Ammon's horn (tissue), 1 donor: ENCODE measurements around the gene TPD52L3.

Experiments used
- DNase-seq: peaks from one replicate; pipeline ENCODE4 v3.0.0-alpha.2; 2016; ENCODE audit warnings: low spot score

TPD52L3 gene

DNA sequence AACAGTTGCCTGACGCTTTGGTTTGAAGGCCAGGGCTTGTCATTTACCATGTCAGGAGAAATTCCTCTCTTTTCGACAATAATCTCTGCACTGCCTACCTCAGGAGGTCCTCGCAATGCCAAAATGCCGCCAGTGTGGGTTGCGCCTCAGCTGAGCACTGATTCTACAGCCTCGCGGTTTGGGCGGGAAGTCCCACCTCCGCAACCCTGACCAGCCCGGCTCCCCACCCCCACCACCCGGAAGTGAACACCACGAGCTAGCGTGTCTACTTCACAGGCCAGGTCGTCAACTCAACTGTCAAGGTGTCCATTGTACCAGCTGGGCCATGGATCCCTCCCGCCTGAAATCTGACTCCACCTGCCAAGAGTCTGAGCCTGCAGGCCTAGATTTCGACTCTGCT, at the start of gene TPD52L3:
Gene TPD52L3 (plus strand): TSS at position 273 of the 400 bp plus-strand sequence. CDS start 221 bp downstream, outside the sequence.
- no peak for DNase-seq

DNA sequence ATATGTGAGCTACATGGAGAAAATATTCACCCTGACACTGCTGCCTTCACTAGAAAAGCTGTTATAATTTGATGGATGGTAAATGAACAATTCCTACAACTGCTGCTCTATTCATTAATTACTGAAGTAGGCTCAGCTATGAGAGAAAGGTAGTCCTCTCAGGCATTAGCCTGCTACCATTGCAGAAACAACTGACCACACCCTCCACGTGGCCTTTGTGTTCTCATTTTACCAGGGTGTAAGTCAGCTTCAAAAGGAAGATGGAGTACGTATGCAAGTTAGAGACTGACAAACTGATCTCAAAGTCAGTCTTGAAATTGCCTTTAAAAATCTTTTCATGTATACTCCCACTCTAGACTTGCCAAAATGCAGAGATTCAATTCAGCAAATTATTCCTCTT, 26.3 kb upstream of the TPD52L3 start:
- no peak for DNase-seq

DNA sequence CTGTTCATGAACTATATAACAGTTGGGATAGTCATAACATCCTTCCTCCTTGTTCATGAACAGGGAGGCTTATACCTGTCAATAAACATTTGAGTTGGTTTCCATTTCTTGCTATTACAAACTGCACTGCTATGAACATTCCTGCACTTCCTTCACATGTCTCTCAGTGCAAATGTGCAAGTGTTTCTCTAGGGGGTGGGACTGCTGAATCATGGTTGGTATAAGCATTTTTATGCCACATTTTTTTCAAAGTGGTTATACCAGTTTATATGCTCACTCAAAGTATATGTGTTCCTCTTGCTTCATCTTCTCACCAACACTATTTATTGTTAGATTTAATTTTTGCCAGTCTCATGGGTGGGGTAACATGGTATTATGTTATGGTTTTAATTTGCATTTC, 25.8 kb upstream of the TPD52L3 start:
- DNase-seq: no peak

DNA sequence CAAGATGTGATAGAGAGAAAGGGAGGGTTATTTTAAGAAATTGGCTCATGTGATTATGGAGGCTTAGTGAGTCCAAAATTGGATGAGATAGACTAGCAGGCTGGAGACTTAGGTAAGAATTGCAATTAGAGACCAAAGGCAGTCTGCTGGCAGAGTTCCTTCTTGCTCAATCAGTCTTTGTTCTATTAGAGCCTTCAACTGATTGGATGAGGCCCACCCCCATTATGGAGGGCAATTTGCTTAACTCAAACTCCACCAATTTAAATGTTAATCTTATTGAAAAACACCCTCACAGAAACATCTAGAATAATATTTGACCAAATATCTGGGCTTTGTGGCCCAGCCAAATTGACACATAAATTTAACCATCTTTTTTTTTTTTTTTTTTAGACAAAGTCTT, 23.9 kb upstream of the TPD52L3 start:
- DNase-seq: no peak

GRCh38 chr9:6305954-6306563, 22.1 kb upstream of the TPD52L3 start:
- peak; percentile 58 for DNase-seq

DNA sequence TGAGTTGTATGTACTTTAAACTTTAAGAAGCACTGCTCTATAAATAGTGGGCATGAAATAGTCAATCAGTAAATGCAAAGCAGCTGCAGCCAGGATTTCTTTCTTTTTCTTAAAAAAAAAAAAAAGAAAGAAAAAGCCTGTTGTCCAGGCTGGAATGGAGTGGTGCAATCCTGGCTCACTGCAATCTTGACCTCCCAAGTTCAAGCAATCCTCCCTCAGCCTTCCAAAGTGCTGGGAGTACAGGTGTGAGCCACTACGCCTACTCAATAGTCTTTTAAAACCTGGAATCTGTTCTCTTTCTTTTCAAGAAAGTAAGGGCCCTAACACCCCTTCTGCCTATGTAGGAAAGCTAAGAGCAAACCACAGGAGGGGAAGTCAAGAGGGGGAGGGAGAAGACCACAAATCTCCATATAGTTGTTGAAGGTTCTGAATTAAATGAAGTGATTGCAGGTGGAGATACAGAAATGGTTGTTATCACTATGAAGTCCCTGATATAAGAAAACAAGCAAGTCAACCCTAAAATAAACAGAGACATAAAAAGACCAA, 20.6 kb upstream of the TPD52L3 start:
- DNase-seq: no peak

GRCh38 chr9:6330958-6331634, 2.9 kb downstream of the TPD52L3 start:
- DNase-seq: no peak

GRCh38 chr9:6334305-6334704, 6.1 kb downstream of the TPD52L3 start:
- DNase-seq: no peak

GRCh38 chr9:6348766-6349165, 20.6 kb downstream of the TPD52L3 start:
- DNase-seq: no peak

DNA sequence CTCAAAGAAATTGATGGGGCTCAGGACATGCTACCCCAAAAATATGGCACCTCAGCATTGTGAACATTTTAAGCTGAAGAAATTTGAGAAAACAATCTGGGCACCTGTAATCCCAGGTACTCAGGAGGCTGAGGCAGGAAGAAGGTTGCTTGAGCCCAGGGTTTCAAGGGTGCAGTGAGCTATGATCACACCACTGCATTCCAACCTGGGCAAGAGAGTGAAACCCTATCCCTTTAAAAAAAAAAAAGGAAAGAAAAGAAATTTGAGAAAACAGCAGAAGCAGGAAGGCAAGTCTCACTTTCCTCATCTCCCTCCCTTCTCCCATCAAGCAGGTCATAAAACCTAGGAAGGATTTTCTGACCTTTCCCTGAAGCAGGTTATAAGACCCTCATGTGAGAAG, 23.6 kb downstream of the TPD52L3 start:
- no peak for DNase-seq

DNA sequence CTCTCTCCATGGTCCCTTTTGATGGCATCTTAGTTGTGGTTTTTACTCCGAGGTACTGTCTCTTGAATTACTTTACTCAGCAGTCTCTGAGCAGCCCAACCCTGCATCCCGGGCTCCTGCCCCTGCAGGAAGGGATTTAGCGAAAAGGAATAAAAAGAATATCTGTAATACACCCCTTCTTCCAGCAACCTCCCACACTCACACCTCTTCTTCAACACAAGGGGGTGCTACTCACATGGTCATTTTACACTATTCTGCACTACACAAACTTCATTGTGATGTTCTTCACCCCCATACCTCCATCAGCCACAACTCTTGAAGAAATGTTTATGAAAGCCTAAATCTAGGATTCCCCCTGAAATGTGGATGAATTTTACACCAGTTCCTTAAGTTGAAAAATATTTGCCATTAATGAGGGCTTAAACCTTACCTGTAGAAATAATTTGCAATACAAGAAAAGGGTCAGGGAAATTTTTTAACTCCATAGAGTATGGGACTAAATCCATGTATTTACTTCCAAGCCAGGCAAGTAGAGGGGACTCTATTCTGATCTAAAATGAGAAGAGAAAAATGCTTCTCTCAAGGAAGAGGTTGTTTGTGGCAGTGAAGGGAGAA, 26.0 kb downstream of the TPD52L3 start:
- peak; percentile 85 for DNase-seq

GRCh38 chr9:6355728-6356127, 27.6 kb downstream of the TPD52L3 start:
- DNase-seq: no peak

DNA sequence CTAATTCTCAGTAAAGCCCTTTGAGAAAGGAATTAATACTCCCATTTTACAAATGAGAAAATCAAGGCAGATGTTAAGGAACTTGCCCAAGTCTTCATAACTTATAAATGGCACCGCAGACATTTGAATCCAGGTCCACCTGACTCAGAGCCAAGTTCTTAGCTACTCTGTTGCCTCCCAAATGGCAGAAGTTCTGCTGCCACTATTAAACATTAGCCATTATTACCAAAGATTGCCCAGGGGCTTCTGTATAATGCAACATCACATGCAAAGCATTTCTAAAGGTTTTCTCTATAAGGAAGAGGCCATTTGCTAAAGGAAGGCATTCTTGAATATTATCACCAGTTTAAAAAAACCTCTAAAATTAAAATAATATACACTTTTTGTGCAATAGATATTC, 28.3 kb downstream of the TPD52L3 start:
- DNase-seq: no peak

DNA sequence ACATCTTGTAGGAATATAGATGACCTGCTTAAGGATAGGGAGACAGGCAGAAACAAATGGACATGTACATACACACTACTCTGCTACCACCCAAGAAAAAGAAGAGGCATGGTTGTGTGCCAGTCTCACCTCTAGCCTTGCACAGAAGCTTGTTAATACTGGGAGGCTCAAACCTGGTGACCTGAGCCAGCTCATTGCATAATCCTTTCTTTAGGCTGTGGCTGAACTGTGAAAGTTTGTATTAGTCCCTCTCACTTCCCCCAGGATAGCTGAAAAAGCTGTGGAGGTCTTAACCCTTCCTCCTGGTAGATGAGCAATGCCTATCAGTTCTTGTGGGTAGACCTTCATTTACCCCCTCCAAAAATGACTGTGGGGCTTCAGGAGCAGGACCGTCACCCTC, 28.7 kb downstream of the TPD52L3 start:
- DNase-seq: no peak

DNA sequence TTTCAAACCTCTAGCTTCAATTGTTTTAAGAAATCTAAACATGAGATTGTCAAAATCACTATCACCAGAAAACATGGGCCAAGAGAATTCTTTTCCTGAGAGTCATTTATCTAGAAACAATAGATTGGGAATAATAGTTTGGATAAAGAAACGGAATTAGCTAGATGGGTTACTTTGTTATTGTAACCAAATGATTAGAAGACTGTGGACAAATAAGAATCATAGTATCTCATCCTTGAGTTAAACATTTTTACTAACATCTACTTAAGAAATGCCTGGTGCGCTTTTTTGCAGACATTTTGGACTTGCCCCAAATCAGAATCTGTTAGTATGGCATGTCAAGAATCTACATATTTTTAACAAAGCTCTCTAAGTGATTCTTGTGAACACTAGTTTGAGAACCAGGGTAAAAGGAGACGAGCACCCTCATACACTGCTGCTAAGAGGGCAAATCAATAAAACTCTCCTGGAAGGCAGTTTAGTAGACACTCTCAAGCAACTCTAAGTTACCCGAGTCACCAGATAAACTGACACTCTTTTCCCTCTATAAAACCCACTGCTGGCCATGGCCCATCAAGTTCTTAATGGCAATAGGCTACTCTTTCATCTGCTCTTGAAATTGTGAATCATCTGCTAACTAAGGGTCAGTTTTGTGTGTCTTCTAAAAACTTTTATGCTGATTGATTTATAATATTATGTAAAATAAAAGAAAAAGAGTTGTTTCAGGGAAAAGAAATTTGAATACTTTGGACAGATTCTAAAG, 39.1 kb downstream of the TPD52L3 start:
- no peak for DNase-seq

- no peak for DNase-seq
These were observed 40.7 kb downstream of the TPD52L3 start for GRCh38 chr9:6368831-6369230.
